SU-DHL-6 (cell line): ENCODE results near the gene NGF.
"Not testable (repeated sequence)": the region's sequence is repeated elsewhere in the genome, so short reads cannot be mapped to it uniquely, and the experiment has no call there.

Experiments
- H2AFZ ChIP-seq: fragments of 200-600 bp; sonication (generic); 2 replicates; pipeline ENCODE4 v1.6.1; 2014; ENCODE audit warnings: low read depth, mild to moderate bottlenecking, moderate library complexity, mixed read lengths, antibody characterized with exemption, low read length; ENCODE audit not compliant: severe bottlenecking
- H3F3A ChIP-seq: fragments of 200-600 bp; shearing (Covaris generic); 2 replicates; pipeline ENCODE4 v1.6.0; 2016; ENCODE audit warnings: antibody characterized with exemption, mild to moderate bottlenecking; ENCODE audit not compliant: insufficient read depth
- H3K27ac ChIP-seq: fragments of 200-600 bp; sonication (generic); 2 replicates; pipeline ENCODE4 v1.5.1; 2016; ENCODE audit warnings: low read depth, mild to moderate bottlenecking, low read length, moderate library complexity, mixed read lengths
- H3K27me3 ChIP-seq: fragments of 200-600 bp; sonication (generic), shearing (Covaris generic); 2 replicates; pipeline ENCODE4 v1.6.0; 2014; ENCODE audit warnings: mild to moderate bottlenecking, low read length
- H3K36me3 ChIP-seq: fragments of 200-600 bp; sonication (generic); 2 replicates; pipeline ENCODE4 v1.6.1; 2014; ENCODE audit warnings: mild to moderate bottlenecking, low read length, mixed read lengths
- H3K4me2 ChIP-seq: fragments of 300-600, 200-600 bp; shearing (Covaris generic), sonication (generic); 2 replicates; pipeline ENCODE4 v1.6.0; 2014; ENCODE audit warnings: low read length, low read depth, mild to moderate bottlenecking; ENCODE audit not compliant: poor library complexity, severe bottlenecking
- H3K4me3 ChIP-seq: fragments of 200-600 bp; sonication (generic); 2 replicates; pipeline ENCODE4 v1.5.1; 2014; ENCODE audit warnings: antibody characterized with exemption, low read length, mild to moderate bottlenecking, mixed read lengths; ENCODE audit not compliant: insufficient read depth, poor library complexity, severe bottlenecking
- H3K79me2 ChIP-seq: fragments of 200-600 bp; sonication (generic); 2 replicates; pipeline ENCODE4 v1.6.1; 2014; ENCODE audit warnings: mild to moderate bottlenecking, low read length, moderate library complexity; ENCODE audit not compliant: insufficient read depth
- H3K9ac ChIP-seq: fragments of 200-600 bp; sonication (generic); 2 replicates; pipeline ENCODE4 v1.7.0; 2014; ENCODE audit warnings: mild to moderate bottlenecking, low read length
- H3K9me2 ChIP-seq: fragments of 200-600 bp; sonication (generic); replicated peaks from 2 replicates; pipeline ENCODE4 v1.6.1; 2014; ENCODE audit warnings: low read length; ENCODE audit not compliant: insufficient read depth
- H3K9me3 ChIP-seq: fragments of 200-600 bp; sonication (generic); 2 replicates; pipeline ENCODE4 v1.6.1; 2014; ENCODE audit warnings: low read length, mixed read lengths; ENCODE audit not compliant: insufficient read depth
- H4K20me1 ChIP-seq: fragments of 200-600 bp; sonication (generic); 2 replicates; pipeline ENCODE4 v1.6.1; 2014; ENCODE audit warnings: low read depth, mild to moderate bottlenecking, antibody characterized with exemption, low read length, moderate library complexity, mixed read lengths
- CTCF ChIP-seq: fragments of 200-600 bp; sonication (generic); IDR thresholded peaks from one replicate; pipeline ENCODE4 v1.5.1; 2017; ENCODE audit warnings: antibody characterized with exemption, mild to moderate bottlenecking, low read length, moderate library complexity; ENCODE audit not compliant: insufficient read depth, poor library complexity, severe bottlenecking
- EZH2phosphoT487 ChIP-seq: fragments of 200-600 bp; sonication (generic), shearing (Covaris generic); conservative IDR thresholded peaks from 2 replicates; pipeline ENCODE4 v1.6.1; 2018; ENCODE audit warnings: mild to moderate bottlenecking, antibody characterized with exemption, low read length, moderate library complexity, mixed read lengths

Gene NGF

GRCh38 chr1:115337633-115338456 is at the start of gene NGF:
Gene NGF (minus strand): TSS chr1:115338249. CDS start chr1:115286795, 51,454 bp downstream.
- Histone ChIP-seq H3K9me2 (no peaks in the 10 kb centered on the region), H3K4me2 (no peak within 1 kb of the TSS), H2AFZ (no peak within 1 kb of the TSS), H3K79me2 (no peaks in the 10 kb centered on the region), H3K9ac (no peak within 1 kb of the TSS), H3K36me3 (no peaks in the 10 kb centered on the region), H3K4me3 (no peak within 1 kb of the TSS), H3K27ac (no peak within 1 kb of the TSS), H3K9me3 (no peaks in the 10 kb centered on the region), H3F3A (no peaks in the 10 kb centered on the region), H4K20me1 (no peaks in the 10 kb centered on the region), H3K27me3 (no peaks in the 10 kb centered on the region)
- TF ChIP-seq EZH2phosphoT487 (no peak), CTCF (no peak)

- not testable (repeated sequence) for H2AFZ ChIP-seq, H3K9me2 ChIP-seq, H3K27ac ChIP-seq, H3K4me2 ChIP-seq, H3K9me3 ChIP-seq, H3K79me2 ChIP-seq, H3F3A ChIP-seq, H3K4me3 ChIP-seq, H3K36me3 ChIP-seq, H3K9ac ChIP-seq, H4K20me1 ChIP-seq, H3K27me3 ChIP-seq
Observed at GRCh38 chr1:115383455-115383854, 45.4 kb upstream of the NGF start.

GRCh38 chr1:115379943-115380342 is 41.9 kb upstream of the NGF start:
- H3K4me2 ChIP-seq, result no peak overlapping the region
- H3K9me3 ChIP-seq, result no peaks in the 10 kb centered on the region
- TF ChIP-seq CTCF, result no peak
- no peak for TF ChIP-seq EZH2phosphoT487
- no peaks in the 10 kb centered on the region for H3K27me3 ChIP-seq
- no peak overlapping the region for H3K9ac ChIP-seq
- H3F3A ChIP-seq, result no peaks in the 10 kb centered on the region
- H2AFZ ChIP-seq, result no peak overlapping the region
- H3K4me3 ChIP-seq, result no peak overlapping the region
- no peaks in the 10 kb centered on the region for H3K79me2 ChIP-seq
- H3K36me3 ChIP-seq, result no peaks in the 10 kb centered on the region
- no peak overlapping the region for H3K27ac ChIP-seq
- H4K20me1 ChIP-seq, result no peaks in the 10 kb centered on the region
- H3K9me2 ChIP-seq, result no peaks in the 10 kb centered on the region

- no peak for TF ChIP-seq CTCF
- Histone ChIP-seq H3K4me2 (no peak overlapping the region), H3K9ac (no peak overlapping the region)
Observed at GRCh38 chr1:115377411-115377810, 39.4 kb upstream of the NGF start.

More at GRCh38 chr1:115377411-115377810, 39.4 kb upstream of the NGF start:
- no peaks in the 10 kb centered on the region for H3F3A ChIP-seq
- no peaks in the 10 kb centered on the region for H3K27me3 ChIP-seq
- H3K9me2 ChIP-seq, result 0 out of 2 replicates have a peak, but pooled peaks cover under 1% of the 10 kb centered on the region
- no peak overlapping the region for H3K4me3 ChIP-seq
- no peaks in the 10 kb centered on the region for H3K9me3 ChIP-seq
- H3K79me2 ChIP-seq, result no peaks in the 10 kb centered on the region
- H3K27ac ChIP-seq, result no peak overlapping the region
- H4K20me1 ChIP-seq, result no peaks in the 10 kb centered on the region
- H2AFZ ChIP-seq, result no peak overlapping the region
- no peaks in the 10 kb centered on the region for H3K36me3 ChIP-seq
